AG10803 (cell line): Measurements from ENCODE around the gene PACS1.
"Not testable (repeated sequence)": the region's sequence is repeated elsewhere in the genome, so short reads cannot be mapped to it uniquely, and the experiment has no call there.

ENCODE experiments used
- DNase-seq: peaks from one replicate; pipeline ENCODE4 v3.0.0; 2010; ENCODE audit warnings: low read depth
- H3K4me3 ChIP-seq: 2 replicates; pipeline ENCODE4 v1.5.1; 2011; ENCODE audit warnings: mild to moderate bottlenecking, low read length, control low read depth
- TF ChIP-seq, protein P1 (sequence below): conservative IDR thresholded peaks from 2 replicates; pipeline ENCODE4 v1.5.1; 2011; ENCODE audit warnings: mild to moderate bottlenecking, low read length, control low read depth, inconsistent platforms

The PACS1 gene

DNA sequence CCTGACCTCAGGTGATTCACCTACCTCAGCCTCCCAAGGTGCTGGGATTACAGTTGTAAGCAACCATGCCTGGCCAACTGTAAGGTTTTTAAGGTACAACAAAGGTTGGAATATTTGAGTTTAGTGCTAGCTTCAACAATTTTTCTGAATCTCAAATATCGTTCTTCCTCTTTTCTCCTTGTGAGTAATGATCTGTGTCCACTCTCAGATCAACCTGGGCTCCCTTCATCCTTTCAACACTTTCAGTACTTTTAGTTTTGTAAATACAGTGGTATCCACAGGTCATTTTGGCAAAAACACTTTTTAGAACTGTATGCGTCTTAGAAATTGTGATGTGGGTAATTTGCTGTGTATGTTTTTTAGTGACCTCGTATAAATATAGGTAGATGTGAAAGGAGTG is 7.9 kb downstream of the PACS1 start:
- H3K4me3 ChIP-seq = no peak overlapping the region
- TF ChIP-seq, protein P1, sequence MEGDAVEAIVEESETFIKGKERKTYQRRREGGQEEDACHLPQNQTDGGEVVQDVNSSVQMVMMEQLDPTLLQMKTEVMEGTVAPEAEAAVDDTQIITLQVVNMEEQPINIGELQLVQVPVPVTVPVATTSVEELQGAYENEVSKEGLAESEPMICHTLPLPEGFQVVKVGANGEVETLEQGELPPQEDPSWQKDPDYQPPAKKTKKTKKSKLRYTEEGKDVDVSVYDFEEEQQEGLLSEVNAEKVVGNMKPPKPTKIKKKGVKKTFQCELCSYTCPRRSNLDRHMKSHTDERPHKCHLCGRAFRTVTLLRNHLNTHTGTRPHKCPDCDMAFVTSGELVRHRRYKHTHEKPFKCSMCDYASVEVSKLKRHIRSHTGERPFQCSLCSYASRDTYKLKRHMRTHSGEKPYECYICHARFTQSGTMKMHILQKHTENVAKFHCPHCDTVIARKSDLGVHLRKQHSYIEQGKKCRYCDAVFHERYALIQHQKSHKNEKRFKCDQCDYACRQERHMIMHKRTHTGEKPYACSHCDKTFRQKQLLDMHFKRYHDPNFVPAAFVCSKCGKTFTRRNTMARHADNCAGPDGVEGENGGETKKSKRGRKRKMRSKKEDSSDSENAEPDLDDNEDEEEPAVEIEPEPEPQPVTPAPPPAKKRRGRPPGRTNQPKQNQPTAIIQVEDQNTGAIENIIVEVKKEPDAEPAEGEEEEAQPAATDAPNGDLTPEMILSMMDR = no peak
- DNase-seq = no peak

- not testable (repeated sequence) for DNase-seq, H3K4me3 ChIP-seq
Measured at GRCh38 chr11:66078949-66079348, 8.9 kb downstream of the PACS1 start.

- DNase-seq = peak; percentile 94
- TF ChIP-seq, protein P1 = no peak
- no peak overlapping the region for H3K4me3 ChIP-seq
Measured at GRCh38 chr11:66080055-66080817, 10.2 kb downstream of the PACS1 start.

- no peak overlapping the region for H3K4me3 ChIP-seq
- no peak for DNase-seq
- TF ChIP-seq, protein P1 = no peak
Measured at GRCh38 chr11:66081505-66081904, 11.4 kb downstream of the PACS1 start.

- H3K4me3 ChIP-seq = no peak overlapping the region
- TF ChIP-seq, protein P1 = no peak
- no peak for DNase-seq
Measured at GRCh38 chr11:66082946-66083698, 13.1 kb downstream of the PACS1 start.

GRCh38 chr11:66083767-66084166 is 13.7 kb downstream of the PACS1 start:
- H3K4me3 ChIP-seq = no peak overlapping the region
- DNase-seq = no peak
- TF ChIP-seq, protein P1 = no peak

GRCh38 chr11:66084821-66085475 is 14.9 kb downstream of the PACS1 start:
- no peak for DNase-seq
- TF ChIP-seq, protein P1 = no peak
- no peak overlapping the region for H3K4me3 ChIP-seq
